ENCODE data around the gene PI4KB. TPM values are rescaled to one million over a fixed set of nuclear protein-coding genes. Genes with fewer than 3 reads are reported as not detected.

The PI4KB gene
- total RNA-seq, 3 donors from 2014 or later = 50.9 to 60.2 (median 57.8) TPM

DNA sequence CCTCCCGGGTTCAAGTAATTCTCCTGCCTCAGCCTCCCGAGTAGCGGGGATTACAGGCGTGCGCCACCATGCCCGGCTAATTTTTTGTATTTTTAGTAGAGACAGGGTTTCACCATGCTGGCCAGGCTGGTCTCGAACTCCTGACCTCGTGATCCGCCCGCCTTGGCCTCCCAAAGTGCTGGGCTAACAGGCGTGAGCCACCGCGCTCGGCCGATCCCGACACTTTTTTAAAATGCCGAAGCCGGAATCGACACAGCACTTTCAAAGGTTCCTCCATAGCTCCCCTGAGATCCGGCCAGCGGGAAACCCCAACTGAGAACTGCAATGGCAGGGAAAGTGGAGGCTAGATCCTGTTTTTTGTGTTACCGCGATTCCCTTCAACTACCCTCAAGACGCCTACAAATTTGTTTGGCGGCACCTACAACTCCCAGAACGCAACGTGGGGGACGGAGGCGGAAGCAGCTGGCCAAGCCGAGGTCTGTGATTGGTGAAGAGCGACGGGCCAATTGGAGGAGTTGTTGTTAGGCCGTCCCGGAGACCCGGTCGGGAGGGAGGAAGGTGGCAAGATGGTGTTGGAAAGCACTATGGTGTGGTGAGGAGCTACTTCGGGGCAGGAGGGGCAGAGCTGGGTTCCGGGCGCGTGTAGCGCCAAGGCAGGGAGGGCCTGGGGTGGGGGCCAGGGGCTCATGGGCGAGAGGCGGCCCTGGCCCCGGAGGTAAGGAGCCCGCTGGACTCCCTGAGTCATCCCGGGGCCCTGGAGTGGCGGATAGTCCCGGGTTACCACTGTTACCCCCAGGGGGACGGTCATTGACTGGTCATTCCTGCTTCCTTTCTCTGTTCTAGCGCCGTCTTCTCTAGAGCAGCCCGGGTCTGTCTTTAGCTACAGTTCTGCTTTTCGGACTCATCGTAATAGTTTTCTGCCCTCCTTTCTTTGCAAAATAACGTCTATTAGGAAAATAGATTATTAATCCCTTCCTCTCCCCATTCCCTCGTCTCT, 72.7 kb downstream of the PI4KB start, which contains the start of gene PSMD4:
Gene PSMD4, plus strand, starts transcription at position 518 of the 997 bp plus-strand sequence. Its CDS starts 49 bp downstream, at position 567.
- Mint-ChIP-seq H3K4me3 (peak within 1 kb of the TSS; percentile 96), H3K4me1 (ENCODE audit: low read depth) (peaks cover 32% of the 10 kb centered on the region), H3K36me3 (ENCODE audit: insufficient read depth) (peaks cover 9% of the 10 kb centered on the region), H3K9me3 (no peaks in the 10 kb centered on the region), H3K27me3 (ENCODE audit: low read depth) (no peaks in the 10 kb centered on the region)
- ATAC-seq = peak; percentile 91 to 93
- peak; percentile 89 for DNase-seq

DNA sequence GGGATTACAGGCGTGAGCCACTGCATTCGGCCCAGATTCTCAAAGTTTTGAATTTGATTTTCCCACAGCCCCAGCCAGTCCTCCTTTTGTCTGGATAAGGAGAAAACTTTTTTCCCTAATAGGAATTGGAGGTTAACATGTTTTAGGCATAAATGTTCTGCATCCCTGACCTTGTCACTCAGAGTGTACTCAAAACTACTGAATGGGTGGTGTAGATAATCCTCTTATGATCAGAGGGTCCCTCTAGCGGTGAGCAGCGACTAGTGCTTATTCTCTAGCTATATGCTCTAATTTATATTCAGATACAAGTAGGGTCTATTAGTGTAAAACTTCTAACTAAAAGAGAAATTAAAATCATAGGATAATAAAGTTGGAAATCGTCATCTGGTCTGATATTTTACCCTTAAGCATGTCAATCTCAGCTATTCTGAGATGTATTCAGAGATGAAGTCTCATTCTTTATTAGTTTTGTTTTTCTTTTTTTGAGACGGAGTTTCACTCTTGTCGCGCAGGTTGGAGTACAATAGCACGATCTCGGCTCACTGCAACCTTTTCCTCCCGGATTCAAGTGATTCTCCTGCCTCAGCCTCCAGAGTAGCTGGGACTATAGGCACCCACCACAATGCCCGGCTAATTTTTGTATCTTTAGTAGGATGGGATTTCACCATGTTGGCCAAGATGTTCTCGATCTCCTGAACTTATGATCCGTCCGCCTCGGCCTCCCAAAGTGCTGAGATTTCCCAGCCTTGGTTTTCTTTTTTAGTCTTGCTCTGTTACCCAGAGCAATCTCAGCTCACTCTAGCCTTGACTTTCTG, 75.4 kb downstream of the PI4KB start:
- H3K4me1 Mint-ChIP-seq (ENCODE audit: low read depth) = peaks cover 17% of the 10 kb centered on the region
- peaks cover 20% of the 10 kb centered on the region for H3K36me3 Mint-ChIP-seq (ENCODE audit: insufficient read depth)
- ATAC-seq (peak; percentile 47 to 49), DNase-seq (peak; percentile 56)
- no peaks in the 10 kb centered on the region for H3K27me3 Mint-ChIP-seq (ENCODE audit: low read depth)
- H3K9me3 Mint-ChIP-seq = no peaks in the 10 kb centered on the region
- H3K4me3 Mint-ChIP-seq = no peak overlapping the region

DNA sequence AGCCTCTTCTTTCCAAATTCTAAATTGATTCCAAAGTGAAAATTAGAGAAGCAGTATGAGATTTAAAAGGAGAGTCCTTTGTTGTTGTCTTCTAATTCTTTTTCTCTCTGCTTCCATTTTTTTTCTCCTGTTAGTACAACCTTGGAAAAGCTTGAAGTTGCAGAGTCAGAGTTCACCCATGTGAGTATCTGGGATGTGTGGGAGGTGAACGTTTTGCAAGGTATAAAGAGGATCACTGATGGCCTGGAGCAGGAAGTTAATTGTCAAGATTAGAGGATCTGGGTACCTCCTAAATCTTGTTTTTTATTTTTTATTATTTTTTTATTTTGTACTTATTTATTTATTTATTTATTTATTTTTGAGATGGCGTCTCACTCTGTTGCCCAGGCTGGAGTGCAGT, 80.4 kb downstream of the PI4KB start:
- no peaks in the 10 kb centered on the region for H3K27me3 Mint-ChIP-seq (ENCODE audit: low read depth)
- no peak for DNase-seq
- no peak for ATAC-seq
- no peaks in the 10 kb centered on the region for H3K9me3 Mint-ChIP-seq
- H3K36me3 Mint-ChIP-seq (ENCODE audit: insufficient read depth) = peaks cover 50% of the 10 kb centered on the region
- no peak overlapping the region for H3K4me3 Mint-ChIP-seq
- H3K4me1 Mint-ChIP-seq (ENCODE audit: low read depth) = no peaks in the 10 kb centered on the region

DNA sequence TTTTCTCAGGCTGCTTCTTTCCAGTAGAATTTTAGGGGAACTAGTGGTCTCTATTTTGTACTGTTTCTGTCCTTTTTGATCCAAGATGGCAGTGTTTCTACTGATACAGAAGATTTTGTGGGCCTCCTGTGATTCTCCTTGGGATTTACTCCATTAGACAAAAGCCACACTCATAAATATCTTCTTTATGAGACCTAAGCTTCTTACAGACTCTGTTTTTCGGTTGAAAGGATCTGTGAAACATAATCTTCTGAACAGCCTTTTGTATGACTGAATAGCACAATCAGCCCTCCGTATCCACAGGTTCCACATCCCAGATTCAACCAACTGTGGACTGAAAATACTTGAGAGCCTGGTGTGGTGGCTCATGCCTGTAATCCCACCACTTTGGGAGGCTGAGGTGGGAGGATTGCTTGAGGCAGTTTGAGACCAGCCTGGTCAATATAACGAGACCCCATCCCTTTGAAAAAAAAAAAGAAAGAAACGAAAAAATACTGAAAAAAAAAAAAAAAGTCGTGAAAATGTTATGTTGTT, 83.5 kb downstream of the PI4KB start:
- Mint-ChIP-seq H3K27me3 (ENCODE audit: low read depth) (no peaks in the 10 kb centered on the region), H3K4me1 (ENCODE audit: low read depth) (no peaks in the 10 kb centered on the region), H3K4me3 (no peak overlapping the region), H3K9me3 (no peaks in the 10 kb centered on the region), H3K36me3 (ENCODE audit: insufficient read depth) (peaks cover 47% of the 10 kb centered on the region)
- ATAC-seq = no peak
- no peak for DNase-seq

DNA sequence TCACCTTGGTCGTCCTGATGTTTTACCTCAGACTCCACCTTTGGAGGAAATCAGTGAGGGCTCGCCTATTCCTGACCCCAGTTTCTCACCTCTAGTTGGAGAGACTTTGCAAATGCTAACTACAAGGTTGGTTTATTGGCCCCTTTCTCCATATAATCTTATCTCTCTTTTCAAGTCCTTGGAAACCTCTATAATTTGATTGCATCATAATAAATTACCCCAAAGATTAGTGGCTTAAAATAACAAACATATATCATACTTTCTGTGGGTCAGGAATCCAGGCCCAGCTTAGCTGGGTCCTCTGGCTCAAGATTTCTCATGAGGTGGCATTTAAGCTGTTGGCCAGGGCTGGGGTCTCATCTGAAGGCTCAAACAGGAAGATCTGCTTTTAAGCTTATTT, 84.8 kb downstream of the PI4KB start:
- peaks cover 47% of the 10 kb centered on the region for H3K36me3 Mint-ChIP-seq (ENCODE audit: insufficient read depth)
- DNase-seq (no peak), ATAC-seq (no peak)
- no peak overlapping the region for H3K4me3 Mint-ChIP-seq
- no peaks in the 10 kb centered on the region for H3K4me1 Mint-ChIP-seq (ENCODE audit: low read depth)
- no peaks in the 10 kb centered on the region for H3K27me3 Mint-ChIP-seq (ENCODE audit: low read depth)
- H3K9me3 Mint-ChIP-seq = no peaks in the 10 kb centered on the region

Other genes with a start within 250 kb of the PI4KB start
- gene SEMA6C, start 180.8 kb downstream of the PI4KB start, total RNA-seq = 1 to 10 TPM in 1 of 3 donors, under 1 TPM in 2; 0.78 to 1.3 (median 0.84) TPM
- gene TNFAIP8L2, start 170.8 kb downstream of the PI4KB start, total RNA-seq = 10 to 100 TPM; 15.8 to 18.3 (median 18.2) TPM
- 1 to 10 TPM; 3.0 to 4.4 (median 3.5) TPM for gene LYSMD1, start 161.5 kb downstream of the PI4KB start, total RNA-seq
- gene SCNM1, start 161.3 kb downstream of the PI4KB start, total RNA-seq = 10 to 100 TPM; 92.8 to 95.0 (median 93.3) TPM
- gene TMOD4, start 151.4 kb downstream of the PI4KB start, total RNA-seq = 1 to 10 TPM in 2 of 3 donors, under 1 TPM in 1; 0.52 to 2.9 (median 2.3) TPM
- 10 to 100 TPM; 72.5 to 81.9 (median 78.1) TPM for gene VPS72, start 137.2 kb downstream of the PI4KB start, total RNA-seq
- gene PIP5K1A, start 128.9 kb downstream of the PI4KB start, total RNA-seq = 100 to 1,000 TPM in 2 of 3 donors, 10 to 100 TPM in 1; 98.5 to 110 (median 100) TPM
- gene PSMD4, start 72.7 kb downstream of the PI4KB start, total RNA-seq = 100 to 1,000 TPM; 336 to 368 (median 350) TPM
- gene ZNF687, start 45.1 kb downstream of the PI4KB start, total RNA-seq = 10 to 100 TPM; 25.3 to 27.5 (median 25.9) TPM
- gene RFX5, start 19.8 kb upstream of the PI4KB start, total RNA-seq = 10 to 100 TPM; 48.7 to 58.6 (median 50.9) TPM
- under 1 TPM; 0.43 to 0.82 (median 0.63) TPM for gene SELENBP1, start 45.3 kb upstream of the PI4KB start, total RNA-seq
- 100 to 1,000 TPM; 641 to 690 (median 678) TPM for gene PSMB4, start 72.2 kb upstream of the PI4KB start, total RNA-seq
- 10 to 100 TPM; 48.8 to 51.2 (median 49.5) TPM for gene POGZ, start 132.1 kb upstream of the PI4KB start, total RNA-seq
- gene CGN, start 184.0 kb upstream of the PI4KB start, total RNA-seq = 1 to 10 TPM in 1 of 3 donors, under 1 TPM in 2; 0.68 to 1.0 (median 0.94) TPM
- gene TUFT1, start 212.9 kb upstream of the PI4KB start, total RNA-seq = 1 to 10 TPM; 1.2 to 4.0 (median 2.2) TPM